GM12865 (cell line): ENCODE measurements around the gene SMIM35.

Experiments used
- DNase-seq: peaks from one replicate; pipeline ENCODE4 v3.0.0; 2010; ENCODE audit warnings: low read depth
- H3K4me3 ChIP-seq: 2 replicates; pipeline ENCODE4 v1.5.1; 2011; ENCODE audit warnings: mild to moderate bottlenecking, low read depth, low read length, control low read depth
- TF ChIP-seq, protein P1 (sequence below): IDR thresholded peaks from 2 replicates; pipeline ENCODE4 v1.5.1; 2011; ENCODE audit warnings: low read length, control low read depth, low read depth, inconsistent platforms; ENCODE audit not compliant: insufficient read depth; ENCODE audit errors: missing control alignments

The SMIM35 gene

GRCh38 chr11:118046964-118047700 is 39.6 kb downstream of the SMIM35 start:
- TF ChIP-seq, protein P1, sequence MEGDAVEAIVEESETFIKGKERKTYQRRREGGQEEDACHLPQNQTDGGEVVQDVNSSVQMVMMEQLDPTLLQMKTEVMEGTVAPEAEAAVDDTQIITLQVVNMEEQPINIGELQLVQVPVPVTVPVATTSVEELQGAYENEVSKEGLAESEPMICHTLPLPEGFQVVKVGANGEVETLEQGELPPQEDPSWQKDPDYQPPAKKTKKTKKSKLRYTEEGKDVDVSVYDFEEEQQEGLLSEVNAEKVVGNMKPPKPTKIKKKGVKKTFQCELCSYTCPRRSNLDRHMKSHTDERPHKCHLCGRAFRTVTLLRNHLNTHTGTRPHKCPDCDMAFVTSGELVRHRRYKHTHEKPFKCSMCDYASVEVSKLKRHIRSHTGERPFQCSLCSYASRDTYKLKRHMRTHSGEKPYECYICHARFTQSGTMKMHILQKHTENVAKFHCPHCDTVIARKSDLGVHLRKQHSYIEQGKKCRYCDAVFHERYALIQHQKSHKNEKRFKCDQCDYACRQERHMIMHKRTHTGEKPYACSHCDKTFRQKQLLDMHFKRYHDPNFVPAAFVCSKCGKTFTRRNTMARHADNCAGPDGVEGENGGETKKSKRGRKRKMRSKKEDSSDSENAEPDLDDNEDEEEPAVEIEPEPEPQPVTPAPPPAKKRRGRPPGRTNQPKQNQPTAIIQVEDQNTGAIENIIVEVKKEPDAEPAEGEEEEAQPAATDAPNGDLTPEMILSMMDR = no peak
- DNase-seq = no peak
- H3K4me3 ChIP-seq = no peak overlapping the region

- TF ChIP-seq, protein P1 = no peak
- no peak overlapping the region for H3K4me3 ChIP-seq
- DNase-seq = peak; percentile 52
Measured at GRCh38 chr11:118046051-118046963, 40.5 kb downstream of the SMIM35 start.

GRCh38 chr11:118045191-118045590 is 41.6 kb downstream of the SMIM35 start:
- TF ChIP-seq, protein P1 = no peak
- H3K4me3 ChIP-seq = no peak overlapping the region
- no peak for DNase-seq

DNA sequence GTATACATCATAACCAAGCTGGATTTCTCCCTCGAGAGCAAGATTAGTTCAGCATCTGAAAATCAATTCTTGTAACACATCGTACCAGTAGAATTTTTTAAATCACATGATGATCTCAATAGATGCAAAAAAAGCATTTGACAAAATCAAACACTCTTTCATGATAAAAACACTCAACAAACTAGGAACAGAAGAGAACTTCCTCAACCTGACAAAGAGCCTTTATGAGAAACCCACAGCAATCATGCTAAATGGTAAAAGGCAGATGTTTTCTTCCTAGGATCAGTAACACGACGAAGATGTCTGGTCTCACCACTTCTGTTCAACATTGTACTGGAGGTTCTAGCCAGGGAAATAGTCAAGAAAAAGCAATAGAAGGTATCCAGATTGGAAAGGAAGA is 44.0 kb downstream of the SMIM35 start:
- TF ChIP-seq, protein P1 = no peak
- H3K4me3 ChIP-seq = no peak overlapping the region

GRCh38 chr11:118042141-118042540 is 44.6 kb downstream of the SMIM35 start:
- TF ChIP-seq, protein P1 = no peak
- H3K4me3 ChIP-seq = no peak overlapping the region
- no peak for DNase-seq

More for the DNA sequence above, 44.0 kb downstream of the SMIM35 start:
- DNase-seq = no peak

DNA sequence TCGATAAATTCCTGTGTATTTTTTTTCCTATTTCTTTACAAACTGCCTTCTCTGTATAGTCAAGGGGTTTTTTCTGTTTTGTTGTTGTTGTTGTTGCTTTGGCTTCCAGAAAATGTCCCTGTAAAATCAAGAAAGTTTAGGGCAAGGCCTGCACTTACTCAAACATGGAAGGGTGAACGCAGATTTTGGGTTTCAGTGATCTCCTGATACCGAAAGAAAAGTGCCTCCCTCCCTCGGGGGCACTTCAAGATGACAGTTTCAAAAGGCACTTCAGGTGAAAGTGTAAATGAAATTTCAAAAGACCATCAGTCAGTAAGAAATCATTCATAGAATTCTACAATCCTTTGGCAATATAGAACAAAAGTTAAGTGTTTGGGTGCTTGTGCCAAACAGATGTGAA is 53.3 kb downstream of the SMIM35 start:
- H3K4me3 ChIP-seq = no peak overlapping the region
- TF ChIP-seq, protein P1 = no peak
- DNase-seq = peak; percentile 80
